HG03558 (cell line): Measurements from ENCODE around the gene MMP7.
"Not testable (repeated sequence)": the region's sequence is repeated elsewhere in the genome, so short reads cannot be mapped to it uniquely, and the experiment has no call there.

Experiments used
- ATAC-seq: cut with Tn5 transposase; IDR thresholded peaks from one replicate; pipeline ENCODE4 v1.9.1; 2021; ENCODE audit warnings: moderate number of reproducible peaks; ENCODE audit not compliant: unreplicated experiment; ENCODE audit errors: extremely low read depth

Gene MMP7

DNA sequence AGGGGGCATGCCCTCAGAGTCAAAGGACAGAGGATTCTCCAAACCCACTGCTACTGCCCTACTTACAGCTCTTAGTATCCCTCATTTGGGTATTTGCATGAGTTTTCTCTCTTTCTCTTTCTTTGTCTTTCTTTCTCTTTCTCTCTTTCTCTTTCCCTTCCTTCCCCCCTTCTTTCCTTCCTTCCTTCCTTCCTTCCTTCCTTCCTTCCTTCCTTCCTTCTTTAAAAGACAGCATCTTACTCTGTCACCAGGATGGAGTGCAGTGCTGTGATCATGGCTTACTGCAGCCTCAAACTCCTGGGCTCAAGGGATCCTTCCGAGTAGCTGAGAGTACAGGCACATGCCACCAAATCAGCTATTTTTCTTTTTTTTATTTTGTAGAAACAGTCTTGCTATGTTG lies 14.0 kb upstream of the MMP7 start:
- ATAC-seq = no peak

DNA sequence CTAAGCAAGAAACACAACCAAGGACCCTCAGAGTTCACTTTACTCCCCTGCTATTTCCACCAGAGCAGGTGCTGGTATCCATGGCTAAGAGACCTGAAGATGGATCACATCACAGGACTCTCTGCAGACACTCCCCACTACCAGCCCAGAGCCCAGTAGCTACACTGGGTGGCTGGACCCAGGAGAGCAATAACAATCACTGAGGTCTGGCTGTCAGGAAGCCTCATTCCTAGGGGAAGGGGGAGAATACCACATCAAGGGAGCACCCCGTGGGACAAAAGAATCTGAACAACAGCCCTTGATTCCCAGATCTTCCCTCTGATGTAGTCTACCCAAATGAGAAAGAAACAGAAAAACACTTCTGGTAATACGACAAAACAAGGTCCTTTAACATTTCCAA lies 9.0 kb upstream of the MMP7 start:
- no peak for ATAC-seq

DNA sequence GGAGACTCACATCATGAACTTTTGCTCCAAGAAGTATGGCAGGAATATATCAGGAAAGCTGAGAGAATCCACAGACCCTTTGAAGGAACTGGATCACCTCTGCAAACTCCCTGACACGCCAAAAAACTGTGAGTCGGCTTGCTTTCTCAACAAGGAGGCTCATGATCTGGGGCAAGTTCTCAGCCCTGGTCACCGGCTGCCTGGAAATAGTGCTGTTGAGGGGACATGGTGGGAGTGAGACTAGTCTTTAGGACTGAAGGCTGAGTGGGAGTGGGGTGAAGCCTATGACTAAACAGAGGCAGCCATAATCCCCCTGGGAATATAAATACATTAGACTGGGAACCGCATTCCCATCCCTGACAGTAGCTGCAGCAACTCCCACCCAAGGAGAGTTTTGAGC lies 8.4 kb upstream of the MMP7 start:
- ATAC-seq = no peak

DNA sequence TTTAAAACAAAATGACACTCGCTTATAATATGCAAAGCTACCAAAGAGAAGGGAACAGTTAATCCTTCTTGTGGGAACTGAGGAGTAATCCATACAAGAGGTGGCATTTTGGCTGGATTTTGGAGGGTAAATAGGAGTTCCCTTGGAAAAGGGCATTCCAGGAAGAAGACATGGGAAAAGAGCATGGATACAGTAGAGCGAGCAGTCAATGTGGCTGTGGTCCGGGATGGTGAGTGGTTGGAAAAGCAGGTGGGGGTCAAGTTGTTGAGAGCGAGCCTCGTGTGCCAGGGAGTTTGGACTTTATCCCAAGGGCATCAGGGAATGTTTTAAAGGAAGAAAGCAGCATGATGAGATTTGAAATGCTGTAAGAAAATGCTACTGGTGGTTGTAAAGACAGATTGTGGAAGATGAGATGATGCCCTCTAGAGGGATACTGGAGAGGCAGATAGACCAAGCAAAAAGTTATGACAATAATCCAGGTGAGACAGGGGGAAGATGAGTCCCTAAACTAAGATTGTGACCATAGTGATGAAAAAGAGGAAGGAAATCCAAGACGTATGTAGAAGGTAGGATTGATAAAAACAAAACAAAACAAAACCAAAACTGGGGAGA lies 3.8 kb upstream of the MMP7 start:
- ATAC-seq = no peak

- ATAC-seq = no peak
These were observed 1.9 kb downstream of the MMP7 start for GRCh38 chr11:102528618-102529017.

GRCh38 chr11:102527684-102528083 lies 2.9 kb downstream of the MMP7 start:
- no peak for ATAC-seq

GRCh38 chr11:102527041-102527440 lies 3.5 kb downstream of the MMP7 start:
- no peak for ATAC-seq

DNA sequence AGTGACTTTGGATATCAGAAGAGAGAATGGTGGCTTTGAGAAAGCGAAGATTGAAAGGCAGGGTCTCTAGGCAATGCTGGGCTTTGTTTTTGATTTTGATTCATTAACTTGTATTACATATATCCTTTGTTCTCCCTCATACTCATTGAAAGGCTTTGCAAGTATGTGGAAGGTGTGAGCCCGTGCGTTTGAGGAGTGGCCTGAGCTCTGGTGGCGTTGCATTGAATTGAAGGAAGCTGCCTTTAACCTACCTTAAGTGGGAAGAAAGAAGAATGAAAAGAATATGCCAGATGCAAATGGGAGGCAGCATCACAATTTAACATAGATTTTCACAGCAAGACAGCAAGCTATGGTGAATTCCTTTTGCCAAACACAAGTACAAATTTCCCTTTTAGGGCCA lies 6.7 kb downstream of the MMP7 start:
- ATAC-seq = no peak

DNA sequence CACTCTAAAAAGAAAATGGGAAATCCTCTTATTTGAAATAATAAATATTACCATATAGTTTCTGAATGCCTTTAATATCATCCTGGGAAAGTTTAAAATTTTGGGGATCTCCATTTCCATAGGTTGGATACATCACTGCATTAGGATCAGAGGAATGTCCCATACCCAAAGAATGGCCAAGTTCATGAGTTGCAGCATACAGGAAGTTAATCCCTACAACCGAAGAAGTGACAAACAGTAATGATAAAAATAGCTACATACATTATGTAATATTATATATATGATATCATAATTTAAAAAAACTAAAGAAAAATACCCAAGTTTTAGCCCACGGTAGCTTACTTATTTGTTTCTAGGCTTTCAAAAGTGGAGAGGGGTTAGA lies 7.4 kb downstream of the MMP7 start:
- no peak for ATAC-seq

DNA sequence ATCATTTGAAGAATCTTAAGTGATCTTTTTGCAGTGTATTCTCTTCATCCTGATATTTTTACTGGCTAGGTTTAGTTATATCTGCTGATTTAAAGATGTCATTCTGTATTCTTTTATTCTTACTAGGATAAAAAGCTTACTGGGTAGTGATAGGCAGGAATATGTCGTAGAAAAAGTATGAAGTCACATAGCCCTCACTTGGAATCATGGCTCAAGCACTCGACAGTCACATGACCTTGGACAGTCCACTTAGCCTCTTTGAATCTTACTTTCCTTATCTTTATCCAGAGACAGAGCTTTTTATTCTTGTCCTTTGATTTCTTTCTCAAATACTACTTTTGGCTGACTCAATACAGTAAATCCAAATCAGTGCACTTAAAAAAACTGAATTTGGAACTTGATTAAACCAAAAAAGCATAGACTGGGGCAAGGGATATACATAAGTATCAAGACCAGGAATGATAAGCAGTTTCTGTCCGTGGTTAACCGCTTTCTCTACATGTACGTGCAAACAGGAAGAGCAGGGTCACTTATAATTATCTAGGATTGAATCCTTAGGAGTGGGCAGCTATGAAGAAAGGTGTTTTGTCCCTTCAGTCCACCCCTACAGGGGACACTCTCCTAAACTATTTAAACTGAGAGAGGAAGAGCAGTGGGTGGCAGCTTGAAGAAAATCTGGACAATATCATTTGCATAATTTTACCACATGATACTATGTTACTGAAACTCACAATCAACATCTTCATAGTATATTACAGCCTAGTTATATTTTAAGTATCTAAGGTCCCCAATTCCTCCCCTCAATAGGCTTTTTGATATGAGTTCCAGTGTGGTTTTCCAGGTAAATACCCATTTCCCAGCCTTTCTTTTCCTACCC lies 8.0 kb downstream of the MMP7 start:
- ATAC-seq = no peak

DNA sequence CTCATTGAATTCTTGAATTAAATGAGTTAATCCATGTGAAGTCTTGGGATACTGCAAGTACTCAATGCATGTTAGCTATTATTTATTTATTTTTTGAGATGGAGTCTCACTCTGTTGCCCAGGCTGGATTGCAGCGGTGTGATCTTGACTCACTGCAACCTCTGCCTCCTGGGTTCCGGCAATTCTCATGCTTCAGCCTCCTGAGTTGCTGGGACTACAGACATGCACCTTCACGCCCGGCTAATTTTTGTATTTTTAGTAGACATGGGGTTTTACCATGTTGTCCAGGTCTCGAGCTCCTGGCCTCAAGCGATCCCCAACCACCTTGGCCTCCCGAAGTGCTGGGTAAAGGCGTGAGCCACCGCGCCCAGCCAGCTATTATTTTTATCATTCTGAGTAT lies 9.4 kb downstream of the MMP7 start:
- no peak for ATAC-seq

DNA sequence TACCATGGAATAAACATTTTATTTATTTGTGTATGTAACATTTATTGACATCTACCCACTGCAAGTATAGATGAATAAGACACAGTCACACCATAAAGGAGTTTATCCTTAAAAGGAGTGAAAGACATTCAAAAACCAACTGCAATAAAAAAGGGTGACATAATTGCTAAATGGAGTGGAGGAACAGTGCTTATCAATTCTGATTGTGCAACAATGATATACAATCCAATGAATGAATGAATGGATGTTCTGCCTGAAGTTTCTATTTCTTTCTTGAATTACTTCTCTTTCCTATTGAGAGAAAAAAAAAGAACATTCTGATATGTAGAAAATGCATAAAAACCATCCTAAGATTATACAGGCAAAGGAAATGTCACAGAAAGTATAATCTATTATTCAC lies 10.0 kb downstream of the MMP7 start:
- ATAC-seq = no peak

GRCh38 chr11:102518296-102519094 lies 12.1 kb downstream of the MMP7 start:
- ATAC-seq = no peak

DNA sequence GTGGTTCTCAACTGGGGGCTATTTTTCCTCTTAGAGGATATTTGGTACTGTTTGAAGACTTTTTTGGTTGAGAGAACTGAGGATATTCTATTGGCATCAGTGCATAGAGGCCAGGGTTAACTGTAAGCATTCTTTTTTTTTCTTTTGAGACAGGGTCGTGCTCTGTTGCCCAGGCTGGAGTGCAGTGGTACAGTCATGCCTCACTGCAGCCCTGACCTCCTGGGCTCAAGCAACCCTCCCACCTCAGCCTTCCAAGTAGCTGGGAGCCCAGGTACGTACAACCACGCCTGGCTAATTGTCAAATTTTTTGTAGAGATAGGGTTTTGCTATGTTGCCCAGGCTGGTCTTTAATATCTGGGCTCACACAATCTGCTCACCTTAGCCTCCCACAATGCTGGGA lies 12.9 kb downstream of the MMP7 start:
- ATAC-seq = no peak

DNA sequence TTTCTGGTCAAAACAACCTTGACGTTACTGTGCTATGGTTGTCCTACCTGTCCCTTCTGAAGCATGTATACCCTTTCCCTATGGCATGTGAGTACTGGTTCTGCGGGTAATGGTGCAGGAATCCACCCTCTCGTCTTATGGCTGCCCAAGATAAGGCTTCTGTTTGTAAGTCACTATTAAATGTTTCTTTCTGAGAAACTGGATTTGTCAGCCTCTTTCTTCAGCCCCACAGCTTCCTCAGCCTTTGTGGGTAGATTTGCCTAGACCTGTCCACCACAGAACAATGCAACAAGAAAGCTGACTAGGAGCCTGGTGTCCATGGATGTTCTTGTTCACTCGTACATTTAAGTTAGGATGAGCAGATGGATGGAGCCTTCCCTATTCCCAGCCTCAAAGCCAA lies 14.4 kb downstream of the MMP7 start:
- no peak for ATAC-seq

DNA sequence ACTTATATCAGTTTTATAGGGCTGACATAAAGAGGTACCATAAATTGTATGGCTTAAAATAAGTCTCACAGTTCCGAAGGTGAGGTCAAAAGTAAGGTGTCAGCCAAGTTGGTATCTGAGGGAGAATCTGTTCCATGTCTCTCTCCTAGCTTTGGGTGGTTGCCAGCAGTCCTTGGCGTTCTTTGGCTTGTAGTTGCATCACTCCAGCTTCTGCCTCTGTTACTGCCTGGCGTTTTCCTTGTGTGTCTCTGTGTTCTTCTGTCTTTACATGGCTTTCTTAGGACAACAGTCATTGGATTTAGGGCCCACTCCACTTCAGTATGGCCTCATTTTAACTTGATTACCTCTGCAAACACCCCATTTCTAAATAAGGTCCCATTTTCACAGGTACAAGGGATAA lies 16.7 kb downstream of the MMP7 start:
- ATAC-seq = no peak

GRCh38 chr11:102510439-102511135 lies 20.0 kb downstream of the MMP7 start:
- no peak for ATAC-seq

- not testable (repeated sequence) for ATAC-seq
These were observed 27.7 kb downstream of the MMP7 start for GRCh38 chr11:102502831-102503230.

DNA sequence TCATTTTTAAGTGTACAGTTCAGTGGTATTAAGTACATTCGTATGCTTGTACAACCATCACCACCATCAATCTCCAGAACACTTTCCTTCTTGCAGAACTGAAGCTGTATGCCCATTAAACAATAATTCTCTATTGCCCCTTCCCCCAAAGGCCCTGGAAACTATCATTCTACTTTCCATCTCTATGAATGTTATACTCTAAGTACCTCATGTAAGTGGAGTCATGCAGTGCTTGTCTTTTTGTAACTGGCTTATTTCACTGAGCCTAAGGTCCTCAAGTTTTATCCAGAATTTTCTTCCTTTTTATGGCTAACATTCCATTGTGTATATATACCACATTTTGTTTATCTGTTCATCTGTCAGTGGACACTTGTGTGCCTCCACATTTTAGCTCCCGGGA lies 29.7 kb downstream of the MMP7 start:
- no peak for ATAC-seq

DNA sequence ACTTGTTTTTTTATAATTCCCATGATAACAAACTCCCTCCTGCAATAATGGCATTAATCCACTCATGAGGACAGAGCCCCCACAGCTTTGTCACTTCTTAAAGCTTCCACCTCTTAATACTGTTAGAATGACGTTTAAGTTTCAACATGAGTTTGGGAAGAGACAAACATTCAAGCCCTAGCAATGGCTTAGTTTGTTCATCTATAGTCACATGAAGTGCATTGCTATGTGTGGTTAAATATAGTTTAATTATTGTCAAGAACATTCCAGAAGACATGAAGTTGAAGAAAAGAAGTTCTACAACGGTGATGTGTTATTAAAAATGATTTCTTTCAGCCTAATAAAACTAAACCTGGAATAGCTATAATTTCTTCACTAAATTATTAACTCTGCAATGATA lies 30.6 kb downstream of the MMP7 start:
- ATAC-seq = no peak

DNA sequence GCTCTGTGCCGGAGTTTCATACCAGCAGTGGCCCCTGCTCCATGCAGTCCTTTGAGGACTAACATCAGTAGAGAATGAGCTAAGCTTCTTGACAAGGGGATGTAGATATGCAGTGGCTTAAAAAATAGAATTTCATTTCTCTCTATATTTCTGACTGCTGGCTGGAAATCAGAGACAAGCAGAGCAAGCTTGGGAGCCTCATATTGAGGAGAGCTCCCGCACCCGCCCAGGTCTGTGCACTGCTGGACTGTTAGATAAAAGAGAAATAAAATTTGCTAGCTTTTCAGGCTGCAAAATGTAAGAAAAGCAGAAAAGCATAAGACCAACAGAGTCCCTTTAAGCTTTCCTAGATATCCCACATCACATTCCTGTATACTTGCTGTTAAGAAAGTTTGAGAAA lies 31.4 kb downstream of the MMP7 start:
- no peak for ATAC-seq
